ENCODE measurements around the gene EEF2.
"Not testable (repeated sequence)": the region's sequence is repeated elsewhere in the genome, so short reads cannot be mapped to it uniquely, and the experiment has no call there.

DNA sequence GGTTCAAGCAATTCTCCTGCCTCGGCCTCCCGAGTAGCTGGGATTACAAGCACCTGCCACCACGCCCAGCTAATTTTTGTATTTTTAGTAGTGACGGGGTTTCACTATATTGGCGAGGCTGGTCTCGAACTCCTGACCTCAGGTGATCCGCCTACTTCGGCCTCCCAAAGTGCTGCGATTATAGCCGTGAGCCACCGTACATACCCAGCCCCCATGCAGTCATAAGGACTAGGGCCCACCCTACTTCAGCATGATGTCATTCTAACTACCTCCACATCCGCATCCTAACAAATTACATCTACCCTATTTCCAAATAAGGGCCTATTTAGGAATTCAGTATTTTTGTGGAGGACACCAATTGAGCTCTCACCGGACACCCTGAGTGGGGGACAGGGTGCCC lies 30.0 kb downstream of the EEF2 start:
- TF ChIP-seq, protein P1, sequence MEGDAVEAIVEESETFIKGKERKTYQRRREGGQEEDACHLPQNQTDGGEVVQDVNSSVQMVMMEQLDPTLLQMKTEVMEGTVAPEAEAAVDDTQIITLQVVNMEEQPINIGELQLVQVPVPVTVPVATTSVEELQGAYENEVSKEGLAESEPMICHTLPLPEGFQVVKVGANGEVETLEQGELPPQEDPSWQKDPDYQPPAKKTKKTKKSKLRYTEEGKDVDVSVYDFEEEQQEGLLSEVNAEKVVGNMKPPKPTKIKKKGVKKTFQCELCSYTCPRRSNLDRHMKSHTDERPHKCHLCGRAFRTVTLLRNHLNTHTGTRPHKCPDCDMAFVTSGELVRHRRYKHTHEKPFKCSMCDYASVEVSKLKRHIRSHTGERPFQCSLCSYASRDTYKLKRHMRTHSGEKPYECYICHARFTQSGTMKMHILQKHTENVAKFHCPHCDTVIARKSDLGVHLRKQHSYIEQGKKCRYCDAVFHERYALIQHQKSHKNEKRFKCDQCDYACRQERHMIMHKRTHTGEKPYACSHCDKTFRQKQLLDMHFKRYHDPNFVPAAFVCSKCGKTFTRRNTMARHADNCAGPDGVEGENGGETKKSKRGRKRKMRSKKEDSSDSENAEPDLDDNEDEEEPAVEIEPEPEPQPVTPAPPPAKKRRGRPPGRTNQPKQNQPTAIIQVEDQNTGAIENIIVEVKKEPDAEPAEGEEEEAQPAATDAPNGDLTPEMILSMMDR (IDR thresholded peaks at IDR 0.05), result not testable (repeated sequence)
- TF ChIP-seq POLR2AphosphoS5 (IDR thresholded peaks at IDR 0.05; ENCODE audit: insufficient read depth in 1 of 2, low read depth in 1 of 2); POLR2A (IDR thresholded peaks at IDR 0.05): not testable (repeated sequence)

Measured in vagina (tissue), 2 donors.